ENCODE measurements around the gene CDH13.

DNA sequence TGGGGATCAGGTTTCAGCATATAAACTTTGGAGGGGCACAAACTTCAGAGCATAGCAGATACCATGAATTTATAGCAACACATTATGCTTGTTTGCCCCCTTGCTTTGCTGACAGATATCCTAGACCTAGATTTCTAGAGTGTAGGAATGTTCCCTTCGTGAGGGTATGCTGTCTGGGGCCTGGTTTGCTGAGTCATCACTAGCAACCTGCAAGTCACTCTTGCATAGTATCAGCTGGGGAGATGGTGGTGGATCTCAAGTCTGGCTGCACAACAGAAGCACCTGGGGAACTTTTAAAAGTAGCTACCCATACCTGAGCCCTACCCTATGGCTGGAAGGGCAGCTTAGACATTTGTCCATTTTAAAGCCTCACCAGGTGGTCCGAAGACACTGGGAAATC lies 1158.7 kb downstream of the CDH13 start:
- TF ChIP-seq POLR2A (IDR thresholded peaks at IDR 0.05; ENCODE audit: low read length) = no peak
- TF ChIP-seq RNF2 (IDR thresholded peaks at IDR 0.05; ENCODE audit: borderline replicate concordance, low read depth) = no peak
- TF ChIP-seq, protein P1, sequence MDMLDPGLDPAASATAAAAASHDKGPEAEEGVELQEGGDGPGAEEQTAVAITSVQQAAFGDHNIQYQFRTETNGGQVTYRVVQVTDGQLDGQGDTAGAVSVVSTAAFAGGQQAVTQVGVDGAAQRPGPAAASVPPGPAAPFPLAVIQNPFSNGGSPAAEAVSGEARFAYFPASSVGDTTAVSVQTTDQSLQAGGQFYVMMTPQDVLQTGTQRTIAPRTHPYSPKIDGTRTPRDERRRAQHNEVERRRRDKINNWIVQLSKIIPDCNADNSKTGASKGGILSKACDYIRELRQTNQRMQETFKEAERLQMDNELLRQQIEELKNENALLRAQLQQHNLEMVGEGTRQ (IDR thresholded peaks at IDR 0.05) = no peak
- TF ChIP-seq EP300 (IDR thresholded peaks at IDR 0.05) = no peak
- TF ChIP-seq, protein P2, sequence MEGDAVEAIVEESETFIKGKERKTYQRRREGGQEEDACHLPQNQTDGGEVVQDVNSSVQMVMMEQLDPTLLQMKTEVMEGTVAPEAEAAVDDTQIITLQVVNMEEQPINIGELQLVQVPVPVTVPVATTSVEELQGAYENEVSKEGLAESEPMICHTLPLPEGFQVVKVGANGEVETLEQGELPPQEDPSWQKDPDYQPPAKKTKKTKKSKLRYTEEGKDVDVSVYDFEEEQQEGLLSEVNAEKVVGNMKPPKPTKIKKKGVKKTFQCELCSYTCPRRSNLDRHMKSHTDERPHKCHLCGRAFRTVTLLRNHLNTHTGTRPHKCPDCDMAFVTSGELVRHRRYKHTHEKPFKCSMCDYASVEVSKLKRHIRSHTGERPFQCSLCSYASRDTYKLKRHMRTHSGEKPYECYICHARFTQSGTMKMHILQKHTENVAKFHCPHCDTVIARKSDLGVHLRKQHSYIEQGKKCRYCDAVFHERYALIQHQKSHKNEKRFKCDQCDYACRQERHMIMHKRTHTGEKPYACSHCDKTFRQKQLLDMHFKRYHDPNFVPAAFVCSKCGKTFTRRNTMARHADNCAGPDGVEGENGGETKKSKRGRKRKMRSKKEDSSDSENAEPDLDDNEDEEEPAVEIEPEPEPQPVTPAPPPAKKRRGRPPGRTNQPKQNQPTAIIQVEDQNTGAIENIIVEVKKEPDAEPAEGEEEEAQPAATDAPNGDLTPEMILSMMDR (IDR thresholded peaks at IDR 0.05) = no peak
- no peak for TF ChIP-seq ZFP36 (IDR thresholded peaks at IDR 0.05; ENCODE audit: borderline replicate concordance, partially characterized antibody)
- no peak for TF ChIP-seq JUNB (IDR thresholded peaks at IDR 0.05)
- TF ChIP-seq MAZ (IDR thresholded peaks at IDR 0.05; ENCODE audit: borderline replicate concordance, low read depth, low read length) = no peak
- TF ChIP-seq, protein P3, sequence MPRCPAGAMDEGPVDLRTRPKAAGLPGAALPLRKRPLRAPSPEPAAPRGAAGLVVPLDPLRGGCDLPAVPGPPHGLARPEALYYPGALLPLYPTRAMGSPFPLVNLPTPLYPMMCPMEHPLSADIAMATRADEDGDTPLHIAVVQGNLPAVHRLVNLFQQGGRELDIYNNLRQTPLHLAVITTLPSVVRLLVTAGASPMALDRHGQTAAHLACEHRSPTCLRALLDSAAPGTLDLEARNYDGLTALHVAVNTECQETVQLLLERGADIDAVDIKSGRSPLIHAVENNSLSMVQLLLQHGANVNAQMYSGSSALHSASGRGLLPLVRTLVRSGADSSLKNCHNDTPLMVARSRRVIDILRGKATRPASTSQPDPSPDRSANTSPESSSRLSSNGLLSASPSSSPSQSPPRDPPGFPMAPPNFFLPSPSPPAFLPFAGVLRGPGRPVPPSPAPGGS (IDR thresholded peaks at IDR 0.05) = no peak
- TF ChIP-seq CEBPB (IDR thresholded peaks at IDR 0.05) = no peak
- TF ChIP-seq, protein P4, sequence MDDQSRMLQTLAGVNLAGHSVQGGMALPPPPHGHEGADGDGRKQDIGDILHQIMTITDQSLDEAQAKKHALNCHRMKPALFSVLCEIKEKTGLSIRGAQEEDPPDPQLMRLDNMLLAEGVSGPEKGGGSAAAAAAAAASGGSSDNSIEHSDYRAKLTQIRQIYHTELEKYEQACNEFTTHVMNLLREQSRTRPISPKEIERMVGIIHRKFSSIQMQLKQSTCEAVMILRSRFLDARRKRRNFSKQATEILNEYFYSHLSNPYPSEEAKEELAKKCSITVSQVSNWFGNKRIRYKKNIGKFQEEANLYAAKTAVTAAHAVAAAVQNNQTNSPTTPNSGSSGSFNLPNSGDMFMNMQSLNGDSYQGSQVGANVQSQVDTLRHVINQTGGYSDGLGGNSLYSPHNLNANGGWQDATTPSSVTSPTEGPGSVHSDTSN (IDR thresholded peaks at IDR 0.05) = no peak
- TF ChIP-seq FOXS1 (CRISPR knock-in tag; IDR thresholded peaks at IDR 0.05) = no peak
- TF ChIP-seq, protein P5, sequence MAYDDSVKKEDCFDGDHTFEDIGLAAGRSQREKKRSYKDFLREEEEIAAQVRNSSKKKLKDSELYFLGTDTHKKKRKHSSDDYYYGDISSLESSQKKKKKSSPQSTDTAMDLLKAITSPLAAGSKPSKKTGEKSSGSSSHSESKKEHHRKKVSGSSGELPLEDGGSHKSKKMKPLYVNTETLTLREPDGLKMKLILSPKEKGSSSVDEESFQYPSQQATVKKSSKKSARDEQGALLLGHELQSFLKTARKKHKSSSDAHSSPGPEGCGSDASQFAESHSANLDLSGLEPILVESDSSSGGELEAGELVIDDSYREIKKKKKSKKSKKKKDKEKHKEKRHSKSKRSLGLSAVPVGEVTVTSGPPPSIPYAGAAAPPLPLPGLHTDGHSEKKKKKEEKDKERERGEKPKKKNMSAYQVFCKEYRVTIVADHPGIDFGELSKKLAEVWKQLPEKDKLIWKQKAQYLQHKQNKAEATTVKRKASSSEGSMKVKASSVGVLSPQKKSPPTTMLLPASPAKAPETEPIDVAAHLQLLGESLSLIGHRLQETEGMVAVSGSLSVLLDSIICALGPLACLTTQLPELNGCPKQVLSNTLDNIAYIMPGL (CRISPR knock-in tag; IDR thresholded peaks at IDR 0.05; ENCODE audit: borderline replicate concordance) = no peak
